Measurements from ENCODE around the gene L2HGDH. TPM values are rescaled to one million over a fixed set of nuclear protein-coding genes. Genes with fewer than 3 reads are reported as not detected.

The L2HGDH gene
- polyA plus RNA-seq, 3 donors = 0.11 to 0.86 (median 0.48) TPM

- no peaks in the 10 kb centered on the region for H3K36me3 ChIP-seq (replicated peaks in 1 of 2; ENCODE audit: control insufficient read depth in 1 of 2, insufficient read depth in 2 of 2, low read length in 2 of 2)
- H3K79me2 ChIP-seq (ENCODE audit: insufficient read depth, low read length) = no peaks in the 10 kb centered on the region
- peaks cover 0 to 2% (median 0%) of the 10 kb centered on the region in 3 donors for H3K27me3 Mint-ChIP-seq (ENCODE audit: low read depth in 3 of 3)
These were observed 12.4 kb downstream of the L2HGDH start for GRCh38 chr14:50299585-50299984.

GRCh38 chr14:50290306-50290705 is 21.7 kb downstream of the L2HGDH start:
- Mint-ChIP-seq H3K27me3 (ENCODE audit: low read depth in 3 of 3) (no peaks in the 10 kb centered on the region), H3K27ac (no peak overlapping the region), H3K4me1 (no peaks in the 10 kb centered on the region), H3K36me3 (peaks cover 13 to 15% of the 10 kb centered on the region in 2 donors), H3K4me3 (no peak overlapping the region), H3K9me3 (peaks cover 0 to 2% (median 0%) of the 10 kb centered on the region in 7 donors)
- no peak overlapping the region for H3K4me2 ChIP-seq (replicated peaks; ENCODE audit: extremely low read depth, low read length, poor library complexity, severe bottlenecking)
- no peaks in the 10 kb centered on the region for H3K27me3 ChIP-seq (ENCODE audit: control insufficient read depth in 2 of 2, insufficient read depth in 2 of 2, low read length in 2 of 2)
- no peaks in the 10 kb centered on the region for H4K20me1 ChIP-seq (ENCODE audit: insufficient read depth, low read length)
- no peaks in the 10 kb centered on the region for H3K4me1 ChIP-seq (ENCODE audit: control insufficient read depth in 1 of 2, insufficient read depth in 2 of 2, low read length in 2 of 2)
- WGBS (ENCODE audit: insufficient coverage) = no CpG with 5 or more reads among the region's 5 CpGs
- no peaks in the 10 kb centered on the region for H3K9me3 ChIP-seq (replicated peaks in 1 of 2; ENCODE audit: control insufficient read depth in 1 of 2, insufficient read depth in 1 of 2, low read length in 2 of 2)
- H2AFZ ChIP-seq (ENCODE audit: insufficient read depth, low read depth, low read length, poor library complexity, severe bottlenecking) = no peak overlapping the region
- H3K36me3 ChIP-seq (replicated peaks in 1 of 2; ENCODE audit: control insufficient read depth in 1 of 2, insufficient read depth in 2 of 2, low read length in 2 of 2) = peaks cover 0 to 8% of the 10 kb centered on the region in 2 donors
- H3K79me2 ChIP-seq (ENCODE audit: insufficient read depth, low read length) = no peaks in the 10 kb centered on the region
- no peak overlapping the region for H3K27ac ChIP-seq (ENCODE audit: low read depth in 1 of 2, low read length in 2 of 2)
- DNase-seq = no peak
- no peak overlapping the region for H3K9ac ChIP-seq (ENCODE audit: insufficient read depth, low read length, poor library complexity, severe bottlenecking)
- intact Hi-C loops (cut with micrococcal nuclease) = no loop called here
- H3K4me3 ChIP-seq (replicated peaks in 1 of 3; ENCODE audit: low read depth in 2 of 3, low read length in 3 of 3) = no peak overlapping the region
- TF ChIP-seq CTCF (IDR thresholded peaks at IDR 0.05) = no peak

More at GRCh38 chr14:50299585-50299984, 12.4 kb downstream of the L2HGDH start:
- intact Hi-C loops (cut with micrococcal nuclease) = no loop called here
- no peak for TF ChIP-seq CTCF (IDR thresholded peaks at IDR 0.05)
- no peak overlapping the region for H3K4me3 ChIP-seq (replicated peaks in 1 of 3; ENCODE audit: low read depth in 2 of 3, low read length in 3 of 3)
- no peak for DNase-seq
- H3K4me1 Mint-ChIP-seq = peaks cover 5% of the 10 kb centered on the region
- peaks cover 0 to 3% (median 0%) of the 10 kb centered on the region in 7 donors for H3K9me3 Mint-ChIP-seq
- H3K36me3 Mint-ChIP-seq = peaks cover 5% of the 10 kb centered on the region in 2 donors
- H3K4me1 ChIP-seq (ENCODE audit: control insufficient read depth in 1 of 2, insufficient read depth in 2 of 2, low read length in 2 of 2) = peaks cover 0 to 11% of the 10 kb centered on the region in 2 donors
- H4K20me1 ChIP-seq (ENCODE audit: insufficient read depth, low read length) = no peaks in the 10 kb centered on the region
- no peak overlapping the region for H3K27ac ChIP-seq (ENCODE audit: low read depth in 1 of 2, low read length in 2 of 2)
- no peaks in the 10 kb centered on the region for H3K9me3 ChIP-seq (replicated peaks in 1 of 2; ENCODE audit: control insufficient read depth in 1 of 2, insufficient read depth in 1 of 2, low read length in 2 of 2)
- WGBS (ENCODE audit: insufficient coverage) = no CpG with 5 or more reads among the region's 2 CpGs
- H3K4me2 ChIP-seq (replicated peaks; ENCODE audit: extremely low read depth, low read length, poor library complexity, severe bottlenecking) = no peak overlapping the region
- H3K9ac ChIP-seq (ENCODE audit: insufficient read depth, low read length, poor library complexity, severe bottlenecking) = no peak overlapping the region
- no peaks in the 10 kb centered on the region for H3K27me3 ChIP-seq (ENCODE audit: control insufficient read depth in 2 of 2, insufficient read depth in 2 of 2, low read length in 2 of 2)
- no peak overlapping the region for H3K27ac Mint-ChIP-seq
- no peak overlapping the region for H2AFZ ChIP-seq (ENCODE audit: insufficient read depth, low read depth, low read length, poor library complexity, severe bottlenecking)
- H3K4me3 Mint-ChIP-seq = no peak overlapping the region
